ENCODE data around the gene TBC1D13.
A peak's percentile ranks its signal among the peaks of the same experiment; 100 is the strongest.
"Not testable (repeated sequence)": the region's sequence is repeated elsewhere in the genome, so short reads cannot be mapped to it uniquely, and the experiment has no call there.

The TBC1D13 gene

DNA sequence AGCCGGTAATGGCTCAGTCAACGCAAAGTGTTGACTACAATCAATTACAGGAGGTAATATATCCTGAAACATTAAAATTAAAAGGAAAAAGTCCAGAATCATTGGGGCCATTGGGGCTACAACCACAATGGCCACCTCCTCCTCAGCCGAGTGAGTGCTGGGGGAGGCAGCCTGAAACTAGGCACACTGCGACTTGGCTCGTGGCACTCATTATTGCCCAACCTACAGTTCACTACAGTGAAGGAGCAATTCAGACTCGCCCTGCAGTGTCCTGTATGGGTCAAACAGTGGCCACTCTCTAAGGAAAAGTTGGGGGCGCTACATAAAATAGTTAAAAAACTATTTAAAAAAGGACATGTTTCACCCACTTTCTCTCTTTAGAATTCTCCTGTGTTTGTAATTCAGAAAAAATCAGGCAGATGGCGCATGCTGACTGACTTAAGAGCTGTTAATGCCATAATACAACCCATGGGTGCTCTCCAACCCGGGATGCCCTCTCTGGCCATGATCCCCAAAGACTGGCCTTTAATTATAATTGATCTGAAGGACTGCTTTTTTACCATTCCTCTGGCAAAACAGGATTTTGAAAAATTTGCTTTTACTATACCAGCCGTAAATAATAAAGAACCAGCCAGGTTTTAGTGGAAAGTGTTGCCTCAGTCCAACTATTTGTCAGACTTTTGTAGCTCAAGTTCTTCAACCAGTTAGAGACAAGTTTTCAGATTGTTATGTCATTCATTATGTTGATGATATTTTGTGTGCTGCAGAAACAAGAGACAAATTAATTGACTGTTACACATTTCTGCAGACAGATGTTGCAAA, 64.9 kb downstream of the TBC1D13 start:
- DNase-seq (ENCODE audit: low read depth): peak; percentile 53
- not testable (repeated sequence) for H3K4me3 ChIP-seq (ENCODE audit: low read length)
- TF ChIP-seq, protein P1, sequence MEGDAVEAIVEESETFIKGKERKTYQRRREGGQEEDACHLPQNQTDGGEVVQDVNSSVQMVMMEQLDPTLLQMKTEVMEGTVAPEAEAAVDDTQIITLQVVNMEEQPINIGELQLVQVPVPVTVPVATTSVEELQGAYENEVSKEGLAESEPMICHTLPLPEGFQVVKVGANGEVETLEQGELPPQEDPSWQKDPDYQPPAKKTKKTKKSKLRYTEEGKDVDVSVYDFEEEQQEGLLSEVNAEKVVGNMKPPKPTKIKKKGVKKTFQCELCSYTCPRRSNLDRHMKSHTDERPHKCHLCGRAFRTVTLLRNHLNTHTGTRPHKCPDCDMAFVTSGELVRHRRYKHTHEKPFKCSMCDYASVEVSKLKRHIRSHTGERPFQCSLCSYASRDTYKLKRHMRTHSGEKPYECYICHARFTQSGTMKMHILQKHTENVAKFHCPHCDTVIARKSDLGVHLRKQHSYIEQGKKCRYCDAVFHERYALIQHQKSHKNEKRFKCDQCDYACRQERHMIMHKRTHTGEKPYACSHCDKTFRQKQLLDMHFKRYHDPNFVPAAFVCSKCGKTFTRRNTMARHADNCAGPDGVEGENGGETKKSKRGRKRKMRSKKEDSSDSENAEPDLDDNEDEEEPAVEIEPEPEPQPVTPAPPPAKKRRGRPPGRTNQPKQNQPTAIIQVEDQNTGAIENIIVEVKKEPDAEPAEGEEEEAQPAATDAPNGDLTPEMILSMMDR (conservative IDR thresholded peaks at IDR 0.05; ENCODE audit: low read length): peak; percentile 51

DNA sequence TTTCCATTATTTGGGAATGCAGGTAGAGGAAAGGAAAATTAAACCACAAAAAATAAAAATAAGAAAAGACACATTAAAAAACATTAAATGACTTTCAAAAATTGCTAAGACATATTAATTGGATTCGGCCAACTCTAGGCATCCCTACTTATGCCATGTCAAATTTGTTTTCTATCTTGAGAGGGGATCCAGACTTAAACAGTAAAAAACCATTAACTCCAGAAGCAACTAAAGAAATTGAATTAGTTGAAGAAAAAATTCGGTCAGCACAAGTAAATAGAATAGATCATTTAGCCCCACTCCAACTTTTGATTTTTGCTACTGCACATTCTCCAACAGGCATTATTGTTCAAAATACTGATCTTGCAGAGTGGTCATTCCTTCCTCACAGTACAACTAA, 65.6 kb downstream of the TBC1D13 start:
- H3K4me3 ChIP-seq (ENCODE audit: low read length): not testable (repeated sequence)

DNA sequence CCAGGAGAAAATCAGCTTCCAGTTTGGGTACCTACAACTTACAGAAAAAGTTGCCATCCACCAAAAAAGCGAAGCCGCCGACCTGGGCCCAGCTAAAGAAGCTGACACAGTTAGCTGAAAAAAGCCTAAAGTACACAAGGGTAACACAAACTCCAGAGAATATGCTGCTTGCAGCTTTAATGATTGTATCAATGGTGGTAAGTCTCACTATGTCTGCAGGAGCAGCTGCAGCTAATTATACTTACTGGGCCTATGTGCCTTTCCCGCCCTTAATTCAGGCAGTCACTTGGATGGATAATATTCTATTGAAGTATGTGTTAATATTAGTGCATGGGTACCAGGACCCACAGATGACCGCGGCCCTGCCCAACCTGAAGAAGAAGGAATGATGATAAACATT, 67.4 kb downstream of the TBC1D13 start:
- DNase-seq (ENCODE audit: low read depth); H3K4me3 ChIP-seq (ENCODE audit: low read length): not testable (repeated sequence)

More for the DNA sequence above, 65.6 kb downstream of the TBC1D13 start:
- DNase-seq (ENCODE audit: low read depth): not testable (repeated sequence)

DNA sequence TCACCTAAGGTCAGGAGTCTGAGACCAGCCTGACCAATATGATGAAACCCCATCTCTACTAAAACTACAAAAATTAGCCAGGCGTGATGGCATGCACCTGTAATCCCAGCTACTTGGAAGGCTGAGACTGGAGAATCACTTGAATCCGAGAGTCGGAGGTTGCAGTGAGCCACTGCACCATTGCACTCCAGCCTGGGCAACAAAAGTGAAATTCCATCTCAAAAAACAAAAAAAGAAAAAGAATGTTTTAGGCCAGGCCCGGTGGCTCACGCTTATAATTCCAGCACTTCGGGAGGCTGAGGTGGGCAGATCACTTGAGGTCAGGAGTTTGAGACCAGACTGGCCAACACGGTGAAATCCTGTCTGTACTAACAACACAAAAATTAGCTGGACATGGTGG, 71.4 kb downstream of the TBC1D13 start:
- not testable (repeated sequence) for H3K4me3 ChIP-seq (ENCODE audit: low read length); DNase-seq (ENCODE audit: low read depth)

All from AG10803 (cell line).